Iris pigment epithelial cell (primary cell): ENCODE results near the gene FKBP11.

Experiments
- DNase-seq: peaks from one replicate; pipeline ENCODE4 v3.0.0-alpha.2; 2011; ENCODE audit warnings: low read depth

The FKBP11 gene

DNA sequence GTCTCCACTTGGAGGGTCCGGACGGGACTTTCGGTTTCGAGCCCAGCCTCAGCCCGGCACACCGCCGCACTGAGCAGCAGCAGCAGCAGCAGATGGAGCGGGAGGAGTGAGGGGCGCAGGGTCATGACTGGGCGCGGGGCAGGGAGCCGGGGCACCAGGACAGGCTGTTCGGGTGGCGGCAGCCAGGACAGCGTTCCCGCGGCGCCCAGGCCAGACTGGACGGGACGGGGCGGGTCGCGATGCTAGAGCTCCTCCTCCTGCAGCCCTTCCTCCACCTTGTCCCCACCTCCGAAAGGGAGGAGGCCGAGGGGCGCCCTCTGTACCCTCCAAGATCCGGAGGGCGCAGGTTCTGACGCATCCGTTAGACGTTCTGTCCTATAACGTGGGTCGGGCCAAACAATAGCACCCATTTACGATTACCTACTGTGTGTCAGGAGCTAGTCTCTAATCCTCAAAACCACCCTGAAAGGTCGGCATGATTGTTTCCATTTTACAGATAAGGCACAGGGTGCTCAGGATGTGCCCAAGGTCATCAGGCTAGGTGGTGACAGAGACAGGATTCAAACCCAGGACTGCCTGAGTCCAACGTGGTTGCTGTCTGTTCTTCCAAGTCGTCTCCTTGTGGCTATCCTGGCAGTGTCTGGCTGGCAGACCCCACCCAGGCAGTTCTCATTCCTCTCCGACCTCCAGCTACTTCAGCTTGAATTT is at the start of gene FKBP11:
Gene FKBP11 (minus strand): TSS at position 189 of the 708 bp plus-strand sequence. CDS start 64 bp downstream, at position 125.
- DNase-seq, result peak; percentile 49

GRCh38 chr12:48973941-48974673 is 48.8 kb upstream of the FKBP11 start:
- peak; percentile 56 for DNase-seq

GRCh38 chr12:48973531-48973930 is 48.2 kb upstream of the FKBP11 start:
- DNase-seq, result no peak

- DNase-seq, result no peak
These were observed 47.7 kb upstream of the FKBP11 start for GRCh38 chr12:48972952-48973483.

GRCh38 chr12:48972213-48972951 is 47.1 kb upstream of the FKBP11 start:
- DNase-seq, result no peak

GRCh38 chr12:48970702-48971334 is 45.5 kb upstream of the FKBP11 start:
- DNase-seq, result no peak

DNA sequence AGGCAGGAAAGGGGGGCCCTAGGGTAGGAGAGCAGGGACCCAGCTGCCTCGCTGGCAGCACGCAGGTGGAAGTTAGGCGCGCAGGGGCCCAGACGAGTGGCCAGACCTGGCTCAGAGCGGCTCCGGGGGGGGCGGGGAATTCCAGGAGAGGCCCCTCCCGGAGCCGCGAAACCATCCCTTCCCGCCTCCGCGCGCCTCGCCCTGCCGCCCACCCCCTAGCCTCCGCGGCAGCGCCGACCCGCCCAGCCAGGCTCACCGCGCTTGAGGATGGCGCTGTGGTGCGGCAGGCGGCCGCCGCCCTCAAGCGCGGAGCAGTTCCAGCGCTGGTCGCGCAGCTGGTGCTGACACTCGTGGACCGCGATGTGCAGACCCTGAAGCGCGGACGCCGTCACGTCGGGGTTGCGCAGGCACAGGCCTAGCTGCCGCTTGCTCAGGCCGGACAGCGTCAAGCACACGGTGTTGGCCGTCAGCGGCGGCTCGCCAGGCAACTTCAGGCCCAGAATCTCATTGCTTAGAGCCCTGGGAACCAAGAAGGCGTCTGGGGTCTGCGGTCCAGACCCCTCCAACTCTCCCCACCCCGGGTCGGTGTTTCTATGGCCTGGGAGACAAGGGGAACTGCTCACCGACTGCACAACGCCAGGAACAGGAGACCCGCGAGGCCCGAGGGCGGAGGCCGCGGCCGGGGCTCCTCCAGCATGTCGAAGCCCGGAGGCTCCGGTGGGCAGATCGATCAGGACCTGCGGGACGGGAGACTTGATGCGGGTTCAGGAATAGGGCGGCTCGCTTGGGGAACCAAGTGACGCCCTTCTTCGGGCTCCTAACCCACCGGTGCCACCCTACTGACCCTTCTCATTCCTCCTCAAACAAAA is 44.8 kb upstream of the FKBP11 start:
- no peak for DNase-seq

DNA sequence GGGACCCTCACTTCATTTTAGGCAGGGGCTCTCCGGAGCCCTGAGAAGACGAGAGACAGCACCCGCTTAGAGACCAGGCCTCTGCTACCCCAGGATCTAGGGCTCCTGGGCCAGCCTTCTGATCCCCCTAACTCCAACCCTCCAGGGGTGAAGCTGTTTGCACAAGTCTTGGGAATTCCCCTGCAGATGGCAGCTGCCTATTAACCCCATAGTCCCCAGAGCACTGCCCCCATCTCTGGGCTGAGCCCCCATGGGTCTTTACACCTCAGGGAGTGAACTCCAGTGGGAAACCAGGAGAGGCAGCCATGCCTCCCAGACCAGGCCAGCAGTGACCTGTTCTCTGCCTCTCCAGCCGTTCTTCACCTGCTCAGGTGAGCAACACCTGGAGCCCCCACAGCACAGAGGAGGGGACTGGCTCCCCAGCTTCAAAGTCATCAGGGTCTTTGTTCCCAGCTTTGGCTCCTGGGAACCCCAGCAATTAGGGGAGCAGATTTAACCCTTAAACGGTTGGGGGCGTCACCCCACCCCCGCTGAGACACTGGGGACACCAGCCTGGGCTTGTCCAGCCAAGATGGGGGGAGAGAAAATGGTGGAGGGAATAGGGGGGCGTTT is 44.0 kb upstream of the FKBP11 start:
- DNase-seq, result no peak

- DNase-seq, result no peak
These were observed 43.2 kb upstream of the FKBP11 start for GRCh38 chr12:48968467-48968866.

DNA sequence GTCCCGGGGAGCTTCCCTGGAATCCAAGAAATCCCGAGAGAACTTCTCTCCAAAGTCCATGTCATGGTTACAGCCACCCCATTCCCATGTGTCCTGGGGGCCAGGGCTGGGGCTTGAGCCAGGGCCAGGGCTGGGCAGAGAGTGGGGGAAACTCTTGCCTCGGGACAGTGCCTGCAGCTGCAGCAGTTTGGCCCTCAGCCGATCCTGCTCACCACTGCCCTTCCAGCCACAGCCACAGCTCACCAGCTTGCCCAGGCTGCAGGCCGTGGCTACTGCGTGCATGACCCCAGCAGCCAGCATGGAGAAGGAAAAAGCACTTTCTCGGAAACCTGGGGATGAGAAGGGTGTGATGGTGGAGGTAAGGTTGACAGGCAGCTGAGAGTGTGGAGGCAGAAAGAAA is 42.7 kb upstream of the FKBP11 start:
- DNase-seq, result no peak

DNA sequence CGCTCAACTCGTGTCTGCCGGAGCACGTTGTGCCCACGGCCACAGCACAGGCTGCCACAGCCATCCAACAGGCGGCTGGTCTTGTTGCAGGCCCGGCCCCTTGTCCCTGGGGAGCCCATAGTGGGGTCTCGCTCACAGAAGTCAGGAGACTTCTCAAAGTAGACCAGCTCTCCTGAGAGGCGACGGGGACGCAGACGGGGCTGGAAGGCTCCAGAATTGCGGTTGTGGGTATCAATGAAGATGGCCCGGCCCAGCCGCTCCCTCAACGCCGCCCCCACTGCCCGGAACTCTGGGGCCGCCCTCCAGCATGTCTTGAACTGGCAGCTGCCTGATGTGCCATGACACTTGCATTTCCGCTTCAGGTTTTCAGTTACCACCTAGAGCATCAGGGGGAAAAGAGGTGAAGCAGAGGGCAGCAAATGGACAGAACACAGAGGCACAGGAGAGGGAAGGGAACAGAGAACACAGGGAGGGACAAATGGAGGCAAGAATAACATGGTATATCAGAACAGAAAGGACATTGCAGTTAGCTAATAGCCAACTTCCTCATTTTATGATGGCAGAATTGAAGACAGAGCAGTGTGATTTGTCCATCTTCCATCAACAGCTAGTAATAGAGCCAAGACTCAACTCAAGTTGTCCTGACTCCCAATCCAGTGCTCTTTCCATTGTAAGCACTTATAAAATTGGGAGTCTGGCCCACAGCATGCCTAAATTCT is 41.0 kb upstream of the FKBP11 start:
- no peak for DNase-seq

GRCh38 chr12:48965298-48965838 is 40.1 kb upstream of the FKBP11 start:
- no peak for DNase-seq

DNA sequence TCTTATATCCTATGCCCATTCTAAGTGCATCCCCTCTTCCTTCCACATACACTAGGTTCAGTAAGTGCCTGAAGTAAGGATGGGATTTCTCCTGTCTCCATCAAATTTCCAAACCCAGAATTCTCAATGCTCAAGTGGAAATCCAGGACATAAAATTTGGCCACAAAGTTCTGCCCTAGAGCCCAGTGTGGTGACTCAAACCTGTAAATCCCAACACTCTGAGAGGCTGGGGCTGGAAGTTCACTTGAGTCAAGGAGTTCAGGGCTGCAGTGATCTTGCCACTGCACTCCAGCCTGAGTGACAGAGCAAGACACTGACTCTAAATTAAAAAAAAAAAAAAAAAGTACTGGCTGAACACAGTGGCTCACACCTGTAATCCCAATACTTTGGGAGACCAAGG is 36.5 kb upstream of the FKBP11 start:
- no peak for DNase-seq

DNA sequence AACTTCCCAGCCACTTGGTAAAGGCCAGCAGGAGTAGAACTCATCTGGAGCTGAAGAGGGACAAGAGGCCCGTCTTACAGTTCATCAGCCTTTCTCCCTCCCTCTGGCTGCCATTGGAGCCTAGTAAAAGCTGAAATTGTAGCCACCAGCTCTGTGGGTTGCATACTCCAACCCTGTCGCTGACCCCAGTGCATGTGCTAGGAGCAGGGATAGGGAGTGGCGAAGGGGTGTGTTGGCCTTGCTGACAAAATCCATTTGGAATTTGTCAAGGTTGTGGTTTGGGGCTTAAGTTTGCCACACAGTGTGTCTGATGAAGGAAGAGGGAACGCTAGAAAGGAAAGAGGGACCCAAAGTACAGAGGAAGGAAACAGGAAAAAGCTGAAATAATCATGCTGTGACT is 36.0 kb upstream of the FKBP11 start:
- DNase-seq, result no peak

DNA sequence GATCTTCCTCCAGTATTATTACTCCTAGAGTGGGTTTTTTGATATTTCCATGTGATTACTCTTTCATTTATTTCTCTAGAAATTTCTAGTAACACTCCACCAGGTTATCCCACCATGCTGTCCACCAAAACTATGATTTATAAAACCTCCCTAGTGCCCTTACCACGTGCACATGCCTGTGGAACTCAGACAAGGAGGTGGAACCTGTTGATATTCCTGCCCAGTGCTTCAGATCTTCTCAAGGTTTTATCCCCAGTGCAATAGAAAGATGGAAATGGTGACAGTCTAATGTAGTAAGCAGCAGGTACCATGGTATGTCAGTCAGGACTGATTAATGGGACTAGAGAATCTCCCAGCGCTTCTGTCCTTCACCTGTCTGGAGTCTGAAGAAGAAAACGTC is 35.5 kb upstream of the FKBP11 start:
- DNase-seq, result no peak

DNA sequence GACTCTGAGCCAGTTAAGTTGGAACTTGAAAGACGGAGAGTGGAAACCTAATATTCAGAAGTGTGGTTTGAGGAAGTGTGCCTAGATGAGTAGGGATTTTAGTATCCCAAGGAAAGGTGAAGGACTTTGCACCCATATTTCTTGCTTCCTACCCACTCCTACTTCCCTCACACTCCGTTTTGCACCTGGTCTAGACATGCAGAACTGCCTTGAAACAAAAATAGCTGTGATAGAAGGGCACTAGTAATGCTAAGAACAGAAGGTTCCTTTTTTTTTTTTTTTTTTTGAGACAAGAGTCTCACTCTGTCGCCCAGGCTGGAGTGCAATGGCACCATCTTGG is 32.7 kb upstream of the FKBP11 start:
- no peak for DNase-seq

- peak; percentile 90 for DNase-seq
These were observed 32.1 kb upstream of the FKBP11 start, which contains the start of gene ARF3 for GRCh38 chr12:48957141-48958048. Gene ARF3, minus strand, starts transcription at chr12:48957487. Its CDS starts 16,392 bp downstream, at chr12:48941095.

DNA sequence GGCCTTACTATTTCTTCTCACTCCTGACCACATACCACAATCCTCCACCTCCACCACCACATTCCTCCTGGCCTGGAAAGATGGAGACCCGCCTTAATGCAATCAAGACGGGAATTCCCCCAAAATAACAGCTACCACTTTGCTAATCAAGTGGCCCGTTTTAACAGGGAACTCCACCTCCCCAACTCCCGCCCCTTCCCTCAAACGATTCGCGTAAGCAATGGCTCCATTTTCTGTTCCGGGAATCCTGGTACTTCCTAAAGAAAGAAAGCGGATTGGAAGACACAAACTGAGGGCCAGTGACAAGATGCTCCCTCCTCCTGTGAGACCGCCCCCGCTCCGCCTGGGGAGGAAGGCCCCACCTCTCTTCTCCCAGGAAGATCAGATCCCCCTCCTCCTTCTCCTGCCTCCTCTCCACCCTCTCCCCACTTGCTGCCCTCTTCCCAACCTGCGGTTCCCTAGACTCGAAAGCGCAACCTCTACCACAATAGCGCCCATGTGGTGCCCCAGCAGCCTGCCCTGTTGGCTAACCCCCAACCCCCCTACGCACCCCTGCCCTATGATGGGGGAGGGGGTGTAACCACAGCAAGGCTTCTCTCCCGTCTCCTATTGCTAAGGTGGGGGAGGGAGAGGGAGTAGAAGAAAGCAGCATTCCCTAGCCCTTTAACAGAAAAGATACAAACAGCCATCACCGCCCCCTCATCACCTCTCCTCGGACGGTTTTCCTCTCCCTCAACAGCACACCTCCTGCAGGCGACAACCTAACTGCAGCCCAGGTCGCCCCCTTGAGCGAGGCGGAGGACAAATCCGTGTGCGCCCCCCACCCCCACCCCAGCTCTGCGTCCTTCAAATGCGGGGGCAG is 31.2 kb upstream of the FKBP11 start:
- DNase-seq, result peak; percentile 99
